Ishikawa (cell line): ENCODE measurements around the gene RALA.

ENCODE experiments used
- CEBPB ChIP-seq: IDR thresholded peaks from 2 replicates; pipeline ENCODE4 v1.6.1; 2012
- CREB1 ChIP-seq: IDR thresholded peaks from 2 replicates; pipeline ENCODE4 v1.6.1; 2012; ENCODE audit warnings: low read depth
- EGR1 ChIP-seq: IDR thresholded peaks from 2 replicates; pipeline ENCODE4 v1.6.1; 2012
- EP300 ChIP-seq: IDR thresholded peaks from 2 replicates; pipeline ENCODE4 v1.6.1; 2012; ENCODE audit warnings: borderline replicate concordance
- FOXM1 ChIP-seq: IDR thresholded peaks from 2 replicates; pipeline ENCODE4 v1.6.1; 2012; ENCODE audit warnings: low read depth, borderline replicate concordance
- MAX ChIP-seq: IDR thresholded peaks from 2 replicates; pipeline ENCODE4 v1.6.1; 2012
- NFIC ChIP-seq: IDR thresholded peaks from 2 replicates; pipeline ENCODE4 v1.6.1; 2012
- RAD21 ChIP-seq: IDR thresholded peaks from 2 replicates; pipeline ENCODE4 v1.6.1; 2012; ENCODE audit warnings: low read depth
- REST ChIP-seq: IDR thresholded peaks from 2 replicates; pipeline ENCODE4 v1.6.1; 2012; ENCODE audit warnings: low read depth, mild to moderate bottlenecking
- TAF1 ChIP-seq: IDR thresholded peaks from 2 replicates; pipeline ENCODE4 v1.6.1; 2012; ENCODE audit warnings: low read depth, mild to moderate bottlenecking
- TCF12 ChIP-seq: IDR thresholded peaks from 2 replicates; pipeline ENCODE4 v1.6.1; 2012; ENCODE audit warnings: low read depth
- TEAD4 ChIP-seq: IDR thresholded peaks from 2 replicates; pipeline ENCODE4 v1.6.1; 2012
- ZBTB7A ChIP-seq: IDR thresholded peaks from 2 replicates; pipeline ENCODE4 v1.6.1; 2012; ENCODE audit warnings: low read depth
- TF ChIP-seq, protein P1 (sequence below): IDR thresholded peaks from 2 replicates; pipeline ENCODE4 v1.6.1; 2012

Gene RALA

GRCh38 chr7:39582536-39582935, 40.8 kb upstream of the RALA start:
- TF ChIP-seq TCF12 = no peak
- no peak for TF ChIP-seq CEBPB
- TF ChIP-seq, protein P1, sequence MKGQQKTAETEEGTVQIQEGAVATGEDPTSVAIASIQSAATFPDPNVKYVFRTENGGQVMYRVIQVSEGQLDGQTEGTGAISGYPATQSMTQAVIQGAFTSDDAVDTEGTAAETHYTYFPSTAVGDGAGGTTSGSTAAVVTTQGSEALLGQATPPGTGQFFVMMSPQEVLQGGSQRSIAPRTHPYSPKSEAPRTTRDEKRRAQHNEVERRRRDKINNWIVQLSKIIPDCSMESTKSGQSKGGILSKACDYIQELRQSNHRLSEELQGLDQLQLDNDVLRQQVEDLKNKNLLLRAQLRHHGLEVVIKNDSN = no peak
- no peak for TF ChIP-seq TAF1
- no peak for TF ChIP-seq TEAD4
- TF ChIP-seq EGR1 = no peak

DNA sequence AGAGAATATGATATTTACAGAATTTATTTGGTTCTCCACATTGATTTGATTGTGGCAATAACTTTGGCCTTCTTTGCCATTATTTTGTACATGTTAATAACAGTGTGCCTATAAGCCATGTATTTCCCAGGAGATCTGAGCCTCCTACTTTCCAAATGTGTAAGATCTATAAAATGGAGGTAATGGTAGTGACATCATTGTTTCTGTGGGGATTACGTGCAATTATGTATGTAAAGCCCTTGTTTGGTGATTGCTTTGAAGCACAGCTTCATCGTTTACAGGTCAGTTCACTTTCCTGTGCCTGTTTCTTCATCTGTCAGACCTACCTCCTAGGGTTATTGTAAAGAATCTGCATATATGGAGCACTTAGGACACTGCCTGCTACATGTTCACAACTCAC, 39.8 kb upstream of the RALA start:
- TF ChIP-seq TCF12 = no peak
- TF ChIP-seq FOXM1 = no peak
- no peak for TF ChIP-seq EP300
- TF ChIP-seq EGR1 = no peak
- TF ChIP-seq REST = no peak

DNA sequence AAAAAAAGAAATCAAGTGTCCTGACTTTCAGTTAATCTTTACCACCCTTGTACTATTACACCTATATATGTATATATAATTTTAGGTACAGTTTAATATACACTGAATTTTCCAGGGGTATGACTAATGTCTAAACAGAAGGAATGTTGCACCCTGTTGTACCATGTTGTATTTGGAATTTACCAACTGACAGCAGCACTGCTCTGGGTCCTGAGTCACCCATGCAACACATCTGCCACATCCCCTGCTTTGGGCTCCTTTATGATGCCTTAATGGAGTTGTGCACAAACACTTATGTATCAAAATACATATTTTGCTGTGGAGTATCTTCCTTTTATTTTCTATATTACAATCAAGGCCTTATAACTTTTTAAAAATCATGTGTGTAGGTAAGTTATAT, 36.0 kb upstream of the RALA start:
- TF ChIP-seq FOXM1 (no peak), CREB1 (no peak), REST (no peak), RAD21 (no peak), TEAD4 (no peak), MAX (no peak), NFIC (no peak), EP300 (no peak), TAF1 (no peak)
- TF ChIP-seq, protein P1 = no peak

DNA sequence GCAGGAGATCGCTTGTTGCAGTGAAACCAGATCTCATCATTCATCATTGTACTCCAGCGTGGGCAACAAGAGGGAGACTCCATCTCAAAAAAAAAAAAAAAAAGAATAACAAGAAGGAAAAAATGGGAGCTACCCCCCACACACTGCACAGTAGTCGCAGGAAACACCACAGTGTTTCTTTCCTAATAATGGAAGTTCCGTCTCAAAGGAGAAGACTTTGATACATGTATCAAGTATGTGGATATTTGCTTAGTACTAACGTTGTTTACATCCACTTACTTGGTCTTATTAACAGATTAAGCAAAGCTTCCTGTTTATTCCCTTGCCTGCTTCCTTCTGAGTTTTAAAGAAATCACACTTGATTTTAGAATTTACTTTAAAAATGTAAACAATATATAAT, 35.0 kb upstream of the RALA start:
- TF ChIP-seq REST (no peak), ZBTB7A (no peak), CEBPB (no peak), FOXM1 (no peak), TAF1 (no peak), TCF12 (no peak), MAX (no peak)

GRCh38 chr7:39589323-39590111, 33.9 kb upstream of the RALA start:
- no peak for TF ChIP-seq FOXM1
- TF ChIP-seq TEAD4 = peak; percentile 75
- TF ChIP-seq CREB1 = no peak
- peak; percentile 17; the same call in 1 of the 2 replicates for TF ChIP-seq TCF12
